ENCODE measurements around the gene ACO1.

- TF ChIP-seq CTCF (IDR thresholded peaks at IDR 0.05) (no peak), POLR2A (IDR thresholded peaks at IDR 0.05) (no peak)
Observed at GRCh38 chr9:32456564-32456963, 72.1 kb downstream of the ACO1 start.
